ENCODE measurements around the gene HLA-DPB1.
A peak's percentile ranks its signal among the peaks of the same experiment; 100 is the strongest.

Gene HLA-DPB1

DNA sequence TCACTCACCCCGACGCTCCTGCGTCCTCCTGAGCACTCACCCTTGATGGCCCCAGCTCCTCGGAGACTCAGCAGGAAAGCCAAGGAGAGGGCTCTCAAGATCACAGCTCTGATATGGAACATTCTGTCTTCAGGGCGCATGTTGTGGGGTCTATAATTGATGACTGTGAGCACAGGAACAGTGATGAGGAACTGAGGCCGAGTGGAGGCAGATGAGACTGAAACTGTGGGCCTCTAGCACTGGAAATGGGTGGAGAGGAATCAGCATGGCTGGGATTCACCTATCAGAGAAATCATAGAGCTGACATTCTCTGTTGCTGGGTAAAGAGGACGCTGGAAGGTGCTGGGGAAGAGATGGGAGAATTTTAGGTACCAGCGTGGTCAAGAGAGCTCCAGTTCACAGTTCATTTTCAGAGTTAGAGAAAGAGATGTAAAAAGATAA, 2.3 kb upstream of the HLA-DPB1 start, which contains the start of gene HLA-DPA1:
HLA-DPA1 (minus strand) TSS at position 219 of the 441 bp plus-strand sequence.
- no peak within 1 kb of the TSS for H3K9ac ChIP-seq (ENCODE audit: low read length)

GRCh38 chr6:33075208-33075567, 602 bp upstream of the HLA-DPB1 start:
- H3K9me3 ChIP-seq (ENCODE audit: low read length): no peaks in the 10 kb centered on the region
- no peak overlapping the region for H3K9ac ChIP-seq (ENCODE audit: low read length)
- no peak overlapping the region for H3K27ac ChIP-seq (ENCODE audit: low read depth, low read length)

More for the DNA sequence above, 2.3 kb upstream of the HLA-DPB1 start, which contains the start of gene HLA-DPA1:
- Histone ChIP-seq H3K4me3 (ENCODE audit: low read depth in 1 of 2, low read length in 2 of 2) (peak within 1 kb of the TSS in 1 of 2 donors; percentile 44), H3K27ac (ENCODE audit: low read depth, low read length) (no peak within 1 kb of the TSS), H3K4me1 (ENCODE audit: insufficient read depth, low read length) (no peaks in the 10 kb centered on the region), H3K27me3 (ENCODE audit: control insufficient read depth in 1 of 2, insufficient read depth in 2 of 2, low read length in 2 of 2) (no peaks in the 10 kb centered on the region), H3K36me3 (ENCODE audit: insufficient read depth, low read length) (peaks cover 4% of the 10 kb centered on the region), H3K9me3 (ENCODE audit: low read length) (no peaks in the 10 kb centered on the region)

GRCh38 chr6:33076406-33076934, 680 bp downstream of the HLA-DPB1 start:
- no peak overlapping the region for H3K9ac ChIP-seq (ENCODE audit: low read length)
- peaks cover 9% of the 10 kb centered on the region for H3K4me1 ChIP-seq (ENCODE audit: insufficient read depth, low read length)

More at GRCh38 chr6:33075208-33075567, 602 bp upstream of the HLA-DPB1 start:
- H3K36me3 ChIP-seq (ENCODE audit: insufficient read depth, low read length): no peaks in the 10 kb centered on the region
- no peaks in the 10 kb centered on the region for H3K27me3 ChIP-seq (ENCODE audit: control insufficient read depth in 1 of 2, insufficient read depth in 2 of 2, low read length in 2 of 2)
- peaks cover 4% of the 10 kb centered on the region for H3K4me1 ChIP-seq (ENCODE audit: insufficient read depth, low read length)
- no peak overlapping the region for H3K4me3 ChIP-seq (ENCODE audit: low read depth in 1 of 2, low read length in 2 of 2)

GRCh38 chr6:33077908-33078307, 2.1 kb downstream of the HLA-DPB1 start:
- no peaks in the 10 kb centered on the region for H3K36me3 ChIP-seq (ENCODE audit: insufficient read depth, low read length)
- H3K9ac ChIP-seq (ENCODE audit: low read length): no peak overlapping the region
- no peak overlapping the region for H3K4me3 ChIP-seq (ENCODE audit: low read depth in 1 of 2, low read length in 2 of 2)
- no peaks in the 10 kb centered on the region for H3K27me3 ChIP-seq (ENCODE audit: control insufficient read depth in 1 of 2, insufficient read depth in 2 of 2, low read length in 2 of 2)
- no peaks in the 10 kb centered on the region for H3K9me3 ChIP-seq (ENCODE audit: low read length)
- peaks cover 9% of the 10 kb centered on the region for H3K4me1 ChIP-seq (ENCODE audit: insufficient read depth, low read length)
- no peak overlapping the region for H3K27ac ChIP-seq (ENCODE audit: low read depth, low read length)

More at GRCh38 chr6:33076406-33076934, 680 bp downstream of the HLA-DPB1 start:
- no peaks in the 10 kb centered on the region for H3K36me3 ChIP-seq (ENCODE audit: insufficient read depth, low read length)
- peak overlapping the region; percentile 4 to 57 for H3K4me3 ChIP-seq (ENCODE audit: low read depth in 1 of 2, low read length in 2 of 2)
- H3K9me3 ChIP-seq (ENCODE audit: low read length): no peaks in the 10 kb centered on the region
- H3K27me3 ChIP-seq (ENCODE audit: control insufficient read depth in 1 of 2, insufficient read depth in 2 of 2, low read length in 2 of 2): no peaks in the 10 kb centered on the region
- no peak overlapping the region for H3K27ac ChIP-seq (ENCODE audit: low read depth, low read length)

- H3K27me3 ChIP-seq (ENCODE audit: control insufficient read depth in 1 of 2, insufficient read depth in 2 of 2, low read length in 2 of 2): no peaks in the 10 kb centered on the region
- no peak overlapping the region for H3K27ac ChIP-seq (ENCODE audit: low read depth, low read length)
- no peaks in the 10 kb centered on the region for H3K36me3 ChIP-seq (ENCODE audit: insufficient read depth, low read length)
- no peaks in the 10 kb centered on the region for H3K9me3 ChIP-seq (ENCODE audit: low read length)
- H3K4me1 ChIP-seq (ENCODE audit: insufficient read depth, low read length): peaks cover 9% of the 10 kb centered on the region
- no peak overlapping the region for H3K4me3 ChIP-seq (ENCODE audit: low read depth in 1 of 2, low read length in 2 of 2)
- H3K9ac ChIP-seq (ENCODE audit: low read length): no peak overlapping the region
Observed at GRCh38 chr6:33078442-33078841, 2.7 kb downstream of the HLA-DPB1 start.

GRCh38 chr6:33078919-33079521, 3.2 kb downstream of the HLA-DPB1 start:
- H3K4me3 ChIP-seq (ENCODE audit: low read depth in 1 of 2, low read length in 2 of 2): no peak overlapping the region
- peaks cover 9% of the 10 kb centered on the region for H3K4me1 ChIP-seq (ENCODE audit: insufficient read depth, low read length)
- H3K27ac ChIP-seq (ENCODE audit: low read depth, low read length): no peak overlapping the region
- no peaks in the 10 kb centered on the region for H3K36me3 ChIP-seq (ENCODE audit: insufficient read depth, low read length)
- no peak overlapping the region for H3K9ac ChIP-seq (ENCODE audit: low read length)
- no peaks in the 10 kb centered on the region for H3K27me3 ChIP-seq (ENCODE audit: control insufficient read depth in 1 of 2, insufficient read depth in 2 of 2, low read length in 2 of 2)
- no peaks in the 10 kb centered on the region for H3K9me3 ChIP-seq (ENCODE audit: low read length)

- Histone ChIP-seq H3K4me3 (ENCODE audit: low read depth in 1 of 2, low read length in 2 of 2) (no peak overlapping the region), H3K36me3 (ENCODE audit: insufficient read depth, low read length) (no peaks in the 10 kb centered on the region), H3K4me1 (ENCODE audit: insufficient read depth, low read length) (peaks cover 9% of the 10 kb centered on the region), H3K9me3 (ENCODE audit: low read length) (no peaks in the 10 kb centered on the region), H3K27ac (ENCODE audit: low read depth, low read length) (no peak overlapping the region), H3K9ac (ENCODE audit: low read length) (no peak overlapping the region), H3K27me3 (ENCODE audit: control insufficient read depth in 1 of 2, insufficient read depth in 2 of 2, low read length in 2 of 2) (no peaks in the 10 kb centered on the region)
Observed at GRCh38 chr6:33079580-33079979, 3.8 kb downstream of the HLA-DPB1 start.

DNA sequence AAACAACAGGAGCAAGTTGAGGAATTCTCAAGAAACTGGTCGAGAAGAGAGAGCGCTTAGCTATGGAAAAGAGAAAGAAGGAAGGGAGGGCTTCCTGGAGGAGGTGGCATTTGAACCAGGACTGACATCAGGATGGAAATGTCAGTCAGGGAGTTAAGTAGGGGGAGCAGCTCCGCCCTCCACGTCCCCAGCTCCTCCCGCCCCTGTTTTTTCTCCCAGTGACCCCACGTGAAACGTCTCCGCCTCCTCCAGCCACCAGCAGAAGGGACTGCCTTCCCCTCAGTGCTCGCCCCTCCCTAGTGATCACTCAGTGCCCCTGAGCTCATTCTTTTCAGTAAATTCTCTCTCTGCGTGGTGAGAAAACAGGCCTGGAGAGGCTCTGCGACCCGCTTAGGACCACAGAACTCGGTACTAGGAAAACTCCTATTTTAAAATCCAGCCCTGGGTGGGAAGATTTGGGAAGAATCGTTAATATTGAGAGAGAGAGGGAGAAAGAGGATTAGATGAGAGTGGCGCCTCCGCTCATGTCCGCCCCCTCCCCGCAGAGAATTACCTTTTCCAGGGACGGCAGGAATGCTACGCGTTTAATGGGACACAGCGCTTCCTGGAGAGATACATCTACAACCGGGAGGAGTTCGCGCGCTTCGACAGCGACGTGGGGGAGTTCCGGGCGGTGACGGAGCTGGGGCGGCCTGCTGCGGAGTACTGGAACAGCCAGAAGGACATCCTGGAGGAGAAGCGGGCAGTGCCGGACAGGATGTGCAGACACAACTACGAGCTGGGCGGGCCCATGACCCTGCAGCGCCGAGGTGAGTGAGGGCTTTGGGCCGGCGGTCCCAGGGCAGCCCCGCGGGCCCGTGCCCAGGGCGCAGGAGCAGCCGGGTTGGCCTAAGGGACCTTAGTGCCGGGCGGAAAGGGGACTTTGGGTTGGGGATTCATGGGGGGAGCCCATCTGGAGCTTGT, 4.6 kb downstream of the HLA-DPB1 start:
- no peaks in the 10 kb centered on the region for H3K9me3 ChIP-seq (ENCODE audit: low read length)
- peaks cover 6% of the 10 kb centered on the region for H3K36me3 ChIP-seq (ENCODE audit: insufficient read depth, low read length)
- H3K27ac ChIP-seq (ENCODE audit: low read depth, low read length): peak overlapping the region; percentile 84
- H3K4me3 ChIP-seq (ENCODE audit: low read depth in 1 of 2, low read length in 2 of 2): peak overlapping the region; percentile 38 to 77
- peaks cover 9% of the 10 kb centered on the region for H3K4me1 ChIP-seq (ENCODE audit: insufficient read depth, low read length)
- no peaks in the 10 kb centered on the region for H3K27me3 ChIP-seq (ENCODE audit: control insufficient read depth in 1 of 2, insufficient read depth in 2 of 2, low read length in 2 of 2)
- H3K9ac ChIP-seq (ENCODE audit: low read length): peak overlapping the region; percentile 60

DNA sequence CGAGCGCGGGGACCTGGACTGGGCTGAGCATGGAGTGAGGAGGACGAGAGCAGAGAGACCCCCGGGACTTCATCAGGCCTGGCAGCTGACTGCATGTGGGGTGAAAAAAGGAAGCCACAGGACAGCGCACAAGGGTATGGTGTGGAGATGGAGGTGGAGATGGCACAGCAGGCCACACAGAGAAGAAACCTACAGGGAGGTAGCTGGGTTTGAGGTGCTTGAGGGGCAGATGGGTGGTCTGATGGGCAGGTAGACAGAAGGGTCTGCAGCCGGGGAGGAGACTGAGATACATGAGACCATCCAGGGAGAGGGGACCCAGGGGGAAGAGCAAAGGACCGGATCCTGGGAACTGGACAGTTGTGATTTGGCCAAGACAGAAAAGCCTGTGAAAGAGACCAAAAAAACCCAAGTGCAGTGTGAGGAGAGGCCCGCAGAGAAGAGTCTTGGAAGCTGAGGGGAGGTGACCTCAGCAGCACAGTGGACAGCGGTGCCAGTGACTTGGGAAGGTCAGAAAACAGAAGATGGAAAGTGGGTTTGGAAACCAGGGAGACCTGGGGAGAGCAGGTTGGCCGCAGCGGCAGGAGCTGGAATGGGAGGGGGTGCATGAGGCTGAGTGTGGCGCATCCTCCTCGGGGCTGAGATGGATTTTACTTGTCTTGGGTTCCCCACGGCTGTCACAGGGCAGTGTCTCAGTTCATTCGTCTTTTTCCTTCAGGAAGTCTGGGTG, 5.5 kb downstream of the HLA-DPB1 start:
- H3K27ac ChIP-seq (ENCODE audit: low read depth, low read length): peak overlapping the region; percentile 84
- no peaks in the 10 kb centered on the region for H3K27me3 ChIP-seq (ENCODE audit: control insufficient read depth in 1 of 2, insufficient read depth in 2 of 2, low read length in 2 of 2)
- peaks cover 12% of the 10 kb centered on the region for H3K36me3 ChIP-seq (ENCODE audit: insufficient read depth, low read length)
- H3K9me3 ChIP-seq (ENCODE audit: low read length): no peaks in the 10 kb centered on the region
- H3K4me3 ChIP-seq (ENCODE audit: low read depth in 1 of 2, low read length in 2 of 2): peak overlapping the region; percentile 38 to 77
- peak overlapping the region; percentile 60 for H3K9ac ChIP-seq (ENCODE audit: low read length)
- H3K4me1 ChIP-seq (ENCODE audit: insufficient read depth, low read length): peaks cover 9% of the 10 kb centered on the region

GRCh38 chr6:33082702-33083101, 6.9 kb downstream of the HLA-DPB1 start:
- H3K27me3 ChIP-seq (ENCODE audit: control insufficient read depth in 1 of 2, insufficient read depth in 2 of 2, low read length in 2 of 2): no peaks in the 10 kb centered on the region
- peaks cover 9% of the 10 kb centered on the region for H3K4me1 ChIP-seq (ENCODE audit: insufficient read depth, low read length)
- no peaks in the 10 kb centered on the region for H3K9me3 ChIP-seq (ENCODE audit: low read length)
- no peak overlapping the region for H3K4me3 ChIP-seq (ENCODE audit: low read depth in 1 of 2, low read length in 2 of 2)
- peaks cover 12% of the 10 kb centered on the region for H3K36me3 ChIP-seq (ENCODE audit: insufficient read depth, low read length)
- H3K9ac ChIP-seq (ENCODE audit: low read length): no peak overlapping the region
- peak overlapping the region; percentile 39 for H3K27ac ChIP-seq (ENCODE audit: low read depth, low read length)

GRCh38 chr6:33085627-33086026, 9.8 kb downstream of the HLA-DPB1 start:
- H3K27me3 ChIP-seq (ENCODE audit: control insufficient read depth in 1 of 2, insufficient read depth in 2 of 2, low read length in 2 of 2): no peaks in the 10 kb centered on the region
- no peak overlapping the region for H3K9ac ChIP-seq (ENCODE audit: low read length)
- H3K36me3 ChIP-seq (ENCODE audit: insufficient read depth, low read length): peaks cover 12% of the 10 kb centered on the region
- no peak overlapping the region for H3K27ac ChIP-seq (ENCODE audit: low read depth, low read length)
- peaks cover 5% of the 10 kb centered on the region for H3K4me1 ChIP-seq (ENCODE audit: insufficient read depth, low read length)
- no peak overlapping the region for H3K4me3 ChIP-seq (ENCODE audit: low read depth in 1 of 2, low read length in 2 of 2)
- no peaks in the 10 kb centered on the region for H3K9me3 ChIP-seq (ENCODE audit: low read length)

Measured in muscle layer of colon (tissue), 2 donors.